Hepatocyte (in vitro differentiated cells): Measurements from ENCODE around the gene BORCS5.

Source experiments
- CTCF ChIP-seq: fragments of 200-600 bp; sonication (generic); IDR thresholded peaks from 2 replicates; pipeline ENCODE4 v1.5.1; 2016; ENCODE audit warnings: antibody characterized with exemption, mild to moderate bottlenecking; ENCODE audit not compliant: poor library complexity
- EZH2 ChIP-seq: fragments of 200-600 bp; sonication (generic); IDR thresholded peaks from 2 replicates; pipeline ENCODE4 v1.6.1; 2016; ENCODE audit warnings: antibody characterized with exemption, mild to moderate bottlenecking, borderline replicate concordance

GRCh38 chr12:12467688-12468261, 110.9 kb downstream of the BORCS5 start:
- TF ChIP-seq CTCF (no peak), EZH2 (no peak)
